H9 (cell line): ENCODE measurements around the gene ARHGEF16. TPM values are rescaled to one million over a fixed set of nuclear protein-coding genes. Genes with fewer than 3 reads are reported as not detected.

Experiments
- DNase-seq: peaks from one replicate; pipeline ENCODE4 v3.0.0-alpha.2; 2017
- H2AFZ ChIP-seq: one replicate; pipeline ENCODE4 v1.6.1; 2013; ENCODE audit warnings: mild to moderate bottlenecking, low read length, control low read depth, moderate library complexity
- H2AK5ac ChIP-seq: 2 replicates; pipeline ENCODE4 v1.6.1; 2013; ENCODE audit warnings: low read length, control low read depth, mixed read lengths; ENCODE audit not compliant: insufficient read length
- H2BK120ac ChIP-seq: one replicate; pipeline ENCODE4 v1.6.1; 2013; ENCODE audit warnings: low read depth, mild to moderate bottlenecking, low read length, control low read depth, inconsistent platforms; ENCODE audit not compliant: poor library complexity, severe bottlenecking
- H2BK12ac ChIP-seq: 2 replicates; pipeline ENCODE4 v1.6.1; 2013; ENCODE audit warnings: low read length, control low read depth, mixed read lengths, low read depth; ENCODE audit not compliant: insufficient read length
- H2BK15ac ChIP-seq: 2 replicates; pipeline ENCODE4 v1.6.1; 2013; ENCODE audit warnings: low read depth, low read length, control low read depth
- H2BK20ac ChIP-seq: one replicate; pipeline ENCODE4 v1.6.1; 2013; ENCODE audit warnings: low read depth, mild to moderate bottlenecking, low read length, control low read depth, inconsistent platforms; ENCODE audit not compliant: poor library complexity, severe bottlenecking
- H2BK5ac ChIP-seq: 2 replicates; pipeline ENCODE4 v1.6.1; 2013; ENCODE audit warnings: low read length, control low read depth, mixed read lengths; ENCODE audit not compliant: insufficient read length
- H3K14ac ChIP-seq: 2 replicates; pipeline ENCODE4 v1.6.1; 2013; ENCODE audit warnings: low read length, control low read depth; ENCODE audit not compliant: insufficient read depth
- H3K18ac ChIP-seq: 2 replicates; pipeline ENCODE4 v1.6.1; 2013; ENCODE audit warnings: low read depth, mild to moderate bottlenecking, mixed read lengths, low read length, control low read depth; ENCODE audit not compliant: insufficient read length
- H3K23ac ChIP-seq: 2 replicates; pipeline ENCODE4 v1.6.1; 2013; ENCODE audit warnings: low read length, control low read depth, mixed read lengths, low read depth; ENCODE audit not compliant: insufficient read length
- H3K23me2 ChIP-seq: 2 replicates; pipeline ENCODE4 v1.6.1; 2013; ENCODE audit warnings: low read depth, mild to moderate bottlenecking, mixed read lengths, low read length, control low read depth; ENCODE audit not compliant: insufficient read length, poor library complexity, severe bottlenecking
- H3K27ac ChIP-seq: 2 replicates; pipeline ENCODE4 v1.5.1; 2013; ENCODE audit warnings: low read length, control low read depth, mixed read lengths, low read depth; ENCODE audit not compliant: insufficient read length
- H3K27me3 ChIP-seq: 2 replicates; pipeline ENCODE4 v1.6.1; 2013; ENCODE audit warnings: low read length, control low read depth, inconsistent platforms; ENCODE audit not compliant: insufficient read depth
- H3K4ac ChIP-seq: 2 replicates; pipeline ENCODE4 v1.6.1; 2013; ENCODE audit warnings: low read depth, mild to moderate bottlenecking, control low read depth, inconsistent platforms, low read length, moderate library complexity
- H3K4me1 ChIP-seq: 2 replicates; pipeline ENCODE4 v1.6.1; 2013; ENCODE audit warnings: low read length, control low read depth, inconsistent platforms; ENCODE audit not compliant: insufficient read depth
- H3K4me2 ChIP-seq: 2 replicates; pipeline ENCODE4 v1.6.1; 2013; ENCODE audit warnings: low read length, control low read depth, mixed read lengths; ENCODE audit not compliant: insufficient read length, insufficient read depth
- H3K56ac ChIP-seq: 2 replicates; pipeline ENCODE4 v1.6.1; 2013; ENCODE audit warnings: low read depth, mild to moderate bottlenecking, mixed read lengths, low read length, control low read depth; ENCODE audit not compliant: insufficient read length
- H3K79me1 ChIP-seq: 2 replicates; pipeline ENCODE4 v1.6.1; 2013; ENCODE audit warnings: low read depth, mild to moderate bottlenecking, moderate library complexity, low read length, control low read depth, inconsistent platforms; ENCODE audit not compliant: insufficient read depth, poor library complexity, severe bottlenecking
- H3K79me2 ChIP-seq: 2 replicates; pipeline ENCODE4 v1.6.1; 2013; ENCODE audit warnings: low read length, control low read depth, inconsistent platforms; ENCODE audit not compliant: insufficient read depth
- H3K9ac ChIP-seq: 2 replicates; pipeline ENCODE4 v1.6.1; 2013; ENCODE audit warnings: low read length, control low read depth, mixed read lengths; ENCODE audit not compliant: insufficient read length; ENCODE audit errors: extremely low read depth
- H3K9me3 ChIP-seq: one replicate; pipeline ENCODE4 v1.6.1; 2013; ENCODE audit warnings: low read depth, low read length, inconsistent platforms; ENCODE audit not compliant: control insufficient read depth
- H3T11ph ChIP-seq: one replicate; pipeline ENCODE4 v1.6.1; 2013; ENCODE audit warnings: mild to moderate bottlenecking, low read length, control low read depth, inconsistent platforms
- H4K20me1 ChIP-seq: one replicate; pipeline ENCODE4 v1.6.1; 2013; ENCODE audit not compliant: control insufficient read depth, insufficient read length, insufficient read depth
- H4K5ac ChIP-seq: 2 replicates; pipeline ENCODE4 v1.6.1; 2013; ENCODE audit warnings: low read depth, mild to moderate bottlenecking, mixed read lengths, low read length, control low read depth; ENCODE audit not compliant: insufficient read length
- H4K8ac ChIP-seq: replicated peaks from 2 replicates; pipeline ENCODE4 v1.6.1; 2013; ENCODE audit warnings: low read length, control low read depth, mixed read lengths, low read depth; ENCODE audit not compliant: insufficient read length
- H4K91ac ChIP-seq: 2 replicates; pipeline ENCODE4 v1.6.1; 2013; ENCODE audit warnings: low read depth, mild to moderate bottlenecking, moderate library complexity, mixed read lengths, low read length, control low read depth; ENCODE audit not compliant: insufficient read length
- H3K27ac Mint-ChIP-seq, 3 experiments: 2 replicates in 2 of 3; 3 replicates in 1 of 3; pipeline ENCODE4 v1.8.0; 2020 to 2021; ENCODE audit warnings: mixed read lengths in 3 of 3, mild to moderate bottlenecking in 1 of 3, moderate library complexity in 1 of 3
- H3K27me3 Mint-ChIP-seq: 2 replicates; pipeline ENCODE4 v1.8.0; 2021; ENCODE audit warnings: low read depth, mild to moderate bottlenecking, moderate library complexity, mixed read lengths
- H3K36me3 Mint-ChIP-seq, 3 experiments: 2 replicates in 2 of 3; 3 replicates in 1 of 3; pipeline ENCODE4 v1.8.0; 2020 to 2021; ENCODE audit warnings: low read depth in 3 of 3, mixed read lengths in 3 of 3; ENCODE audit not compliant: insufficient read depth in 1 of 3
- H3K4me1 Mint-ChIP-seq, 2 experiments: 2 replicates each; pipeline ENCODE4 v1.8.0; 2020; ENCODE audit warnings: mixed read lengths in 2 of 2
- H3K4me3 Mint-ChIP-seq, 2 experiments: 2 replicates in 1 of 2; 3 replicates in 1 of 2; pipeline ENCODE4 v1.8.0; 2020 to 2021; ENCODE audit warnings: mild to moderate bottlenecking in 2 of 2, mixed read lengths in 2 of 2, moderate library complexity in 1 of 2
- H3K9me3 Mint-ChIP-seq, 2 experiments: 2 replicates in 1 of 2; 3 replicates in 1 of 2; pipeline ENCODE4 v1.8.0; 2020; ENCODE audit warnings: mild to moderate bottlenecking in 2 of 2, mixed read lengths in 2 of 2, moderate library complexity in 1 of 2
- WGBS: extraction: QIAGEN DNeasy Blood & Tissue Kit; methylation state at CpG from one replicate; pipeline ENCODE4 v1.1.7; 2013; ENCODE audit warnings: missing lambda C conversion rate, low lambda C conversion rate, mixed read lengths; ENCODE audit not compliant: insufficient read length; ENCODE audit errors: extremely low coverage; 5-methylcytosine and 5-hydroxymethylcytosine counted together
- total RNA-seq: library from RNA; stranded (reverse); gene quantifications from 2 replicates; pipeline ENCODE4 v1.2.1, GENCODE V29; 2021
- TF ChIP-seq, protein P1 (sequence below): fragments of 200-600 bp; sonication (generic); conservative IDR thresholded peaks from 3 replicates; pipeline ENCODE4 v1.8.0; 2021; ENCODE audit warnings: antibody characterized with exemption, mild to moderate bottlenecking

ARHGEF16 gene
- total RNA-seq, 1 experiment from 2014 or later: 48.5 TPM

- Histone ChIP-seq H4K91ac (no peak overlapping the region), H2BK120ac (no peak overlapping the region), H2BK12ac (no peak overlapping the region), H3K23ac (no peak overlapping the region), H2AK5ac (no peak overlapping the region), H3K4me1 (no peaks in the 10 kb centered on the region), H3K14ac (no peak overlapping the region), H3K79me2 (no peaks in the 10 kb centered on the region), H3K4me2 (no peak overlapping the region), H3K18ac (no peak overlapping the region), H3K23me2 (no peaks in the 10 kb centered on the region), H3K27ac (no peak overlapping the region), H2BK20ac (no peak overlapping the region), H3K56ac (no peak overlapping the region), H3K79me1 (no peaks in the 10 kb centered on the region), H3K4ac (no peak overlapping the region), H3K9me3 (no peaks in the 10 kb centered on the region), H2BK5ac (no peak overlapping the region), H2AFZ (no peak overlapping the region), H3K9ac (no peak overlapping the region), H4K20me1 (no peaks in the 10 kb centered on the region), H4K5ac (no peak overlapping the region), H3T11ph (no peak overlapping the region), H2BK15ac (no peak overlapping the region), H3K27me3 (no peaks in the 10 kb centered on the region), H4K8ac (no peak overlapping the region)
- TF ChIP-seq, protein P1, sequence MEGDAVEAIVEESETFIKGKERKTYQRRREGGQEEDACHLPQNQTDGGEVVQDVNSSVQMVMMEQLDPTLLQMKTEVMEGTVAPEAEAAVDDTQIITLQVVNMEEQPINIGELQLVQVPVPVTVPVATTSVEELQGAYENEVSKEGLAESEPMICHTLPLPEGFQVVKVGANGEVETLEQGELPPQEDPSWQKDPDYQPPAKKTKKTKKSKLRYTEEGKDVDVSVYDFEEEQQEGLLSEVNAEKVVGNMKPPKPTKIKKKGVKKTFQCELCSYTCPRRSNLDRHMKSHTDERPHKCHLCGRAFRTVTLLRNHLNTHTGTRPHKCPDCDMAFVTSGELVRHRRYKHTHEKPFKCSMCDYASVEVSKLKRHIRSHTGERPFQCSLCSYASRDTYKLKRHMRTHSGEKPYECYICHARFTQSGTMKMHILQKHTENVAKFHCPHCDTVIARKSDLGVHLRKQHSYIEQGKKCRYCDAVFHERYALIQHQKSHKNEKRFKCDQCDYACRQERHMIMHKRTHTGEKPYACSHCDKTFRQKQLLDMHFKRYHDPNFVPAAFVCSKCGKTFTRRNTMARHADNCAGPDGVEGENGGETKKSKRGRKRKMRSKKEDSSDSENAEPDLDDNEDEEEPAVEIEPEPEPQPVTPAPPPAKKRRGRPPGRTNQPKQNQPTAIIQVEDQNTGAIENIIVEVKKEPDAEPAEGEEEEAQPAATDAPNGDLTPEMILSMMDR: no peak
- Mint-ChIP-seq H3K4me1 (no peaks in the 10 kb centered on the region), H3K36me3 (no peaks in the 10 kb centered on the region; a peak in 1 of 7 replicates), H3K4me3 (no peak overlapping the region), H3K27me3 (no peaks in the 10 kb centered on the region), H3K27ac (no peak overlapping the region), H3K9me3 (no peaks in the 10 kb centered on the region)
- DNase-seq: no peak
- WGBS: no CpG with 5 or more reads among the region's 32 CpGs
These were observed 45.9 kb downstream of the ARHGEF16 start for GRCh38 chr1:3500265-3500835.
